Endothelial cell (in vitro differentiated cells): Measurements from ENCODE around the gene TBC1D3B. TPM values are rescaled to one million over a fixed set of nuclear protein-coding genes. Genes with fewer than 3 reads are reported as not detected.
"Not testable (repeated sequence)": the region's sequence is repeated elsewhere in the genome, so short reads cannot be mapped to it uniquely, and the experiment has no call there.

Experiments used
- DNase-seq: peaks from one replicate; pipeline ENCODE4 v3.0.0; 2021; ENCODE audit warnings: low spot score
- H3K27ac Mint-ChIP-seq: one replicate; pipeline ENCODE4 v1.8.0; 2021; ENCODE audit warnings: mixed read lengths, inconsistent platforms; ENCODE audit not compliant: unreplicated experiment
- H3K27me3 Mint-ChIP-seq: one replicate; pipeline ENCODE4 v1.8.0; 2021; ENCODE audit warnings: mild to moderate bottlenecking, moderate library complexity, mixed read lengths, inconsistent platforms; ENCODE audit not compliant: unreplicated experiment
- H3K36me3 Mint-ChIP-seq: one replicate; pipeline ENCODE4 v1.8.0; 2021; ENCODE audit warnings: mild to moderate bottlenecking, low read depth, mixed read lengths, inconsistent platforms; ENCODE audit not compliant: unreplicated experiment
- H3K4me1 Mint-ChIP-seq: one replicate; pipeline ENCODE4 v1.8.0; 2021; ENCODE audit warnings: mild to moderate bottlenecking, mixed read lengths, inconsistent platforms; ENCODE audit not compliant: unreplicated experiment
- H3K4me3 Mint-ChIP-seq: one replicate; pipeline ENCODE4 v1.8.0; 2021; ENCODE audit warnings: mild to moderate bottlenecking, mixed read lengths, inconsistent platforms; ENCODE audit not compliant: unreplicated experiment
- H3K9me3 Mint-ChIP-seq: one replicate; pipeline ENCODE4 v1.8.0; 2021; ENCODE audit warnings: mixed read lengths, inconsistent platforms; ENCODE audit not compliant: unreplicated experiment
- CTCF ChIP-seq: fragments of 200-600 bp; sonication (generic); IDR thresholded peaks from one replicate; pipeline ENCODE4 v1.5.0; 2021; ENCODE audit warnings: antibody characterized with exemption; ENCODE audit not compliant: unreplicated experiment
- total RNA-seq: library from RNA; stranded (reverse); fragmentation: NEBNext Ultra II Directional; extraction: Animal tissue kit (Norgen Biotek cat#: 25700); gene quantifications from one replicate; pipeline ENCODE4 v1.2.1, GENCODE V29; 2021; ENCODE audit not compliant: unreplicated experiment

The TBC1D3B gene
- total RNA-seq, 1 donor from 2014 or later = 8.9 TPM

GRCh38 chr17:36205637-36206485, 29.4 kb upstream of the TBC1D3B start:
- no peak overlapping the region for H3K27ac Mint-ChIP-seq
- DNase-seq = no peak

GRCh38 chr17:36204724-36205500, 28.5 kb upstream of the TBC1D3B start:
- Mint-ChIP-seq H3K4me1 (peaks cover 13% of the 10 kb centered on the region), H3K36me3 (no peaks in the 10 kb centered on the region), H3K9me3 (no peaks in the 10 kb centered on the region), H3K4me3 (no peak overlapping the region), H3K27ac (no peak overlapping the region), H3K27me3 (peaks cover 2% of the 10 kb centered on the region)
- DNase-seq = no peak
- no peak for TF ChIP-seq CTCF

More at GRCh38 chr17:36205637-36206485, 29.4 kb upstream of the TBC1D3B start:
- Mint-ChIP-seq H3K27me3 (peaks cover 2% of the 10 kb centered on the region), H3K9me3 (no peaks in the 10 kb centered on the region), H3K36me3 (no peaks in the 10 kb centered on the region), H3K4me3 (no peak overlapping the region), H3K4me1 (peaks cover 13% of the 10 kb centered on the region)
- no peak for TF ChIP-seq CTCF

DNA sequence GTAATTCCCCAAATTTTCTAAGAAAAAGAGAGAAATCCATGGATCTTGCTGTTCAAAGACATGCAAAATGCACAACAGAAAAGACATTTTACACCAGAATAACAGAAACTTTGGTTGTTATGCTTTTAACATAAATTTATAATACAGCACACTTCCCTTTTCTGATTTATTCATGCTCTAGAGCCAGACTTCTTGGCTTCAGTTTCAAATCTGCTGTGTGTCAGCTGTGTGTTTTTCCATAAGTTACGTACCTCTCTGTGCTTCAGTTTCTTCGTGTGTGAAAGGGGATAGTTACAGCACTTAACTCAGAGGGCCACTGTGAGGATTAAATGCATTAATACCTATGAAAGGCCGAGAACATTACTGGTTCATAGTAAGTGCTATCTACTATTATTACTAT, 26.9 kb upstream of the TBC1D3B start:
- H3K27me3 Mint-ChIP-seq = peaks cover 2% of the 10 kb centered on the region
- no peak overlapping the region for H3K27ac Mint-ChIP-seq
- no peak for TF ChIP-seq CTCF
- peaks cover 23% of the 10 kb centered on the region for H3K4me1 Mint-ChIP-seq
- no peaks in the 10 kb centered on the region for H3K9me3 Mint-ChIP-seq
- H3K4me3 Mint-ChIP-seq = no peak overlapping the region
- DNase-seq = no peak
- no peaks in the 10 kb centered on the region for H3K36me3 Mint-ChIP-seq

- not testable (repeated sequence) for H3K27me3 Mint-ChIP-seq, H3K27ac Mint-ChIP-seq, H3K9me3 Mint-ChIP-seq, H3K4me3 Mint-ChIP-seq, H3K36me3 Mint-ChIP-seq, DNase-seq
- H3K4me1 Mint-ChIP-seq = peaks cover 25% of the 10 kb centered on the region
Measured at GRCh38 chr17:36201506-36201905, 25.1 kb upstream of the TBC1D3B start.

GRCh38 chr17:36201102-36201501, 24.7 kb upstream of the TBC1D3B start:
- not testable (repeated sequence) for H3K36me3 Mint-ChIP-seq, DNase-seq, H3K4me3 Mint-ChIP-seq, H3K27ac Mint-ChIP-seq, H3K9me3 Mint-ChIP-seq, H3K27me3 Mint-ChIP-seq
- H3K4me1 Mint-ChIP-seq = peaks cover 27% of the 10 kb centered on the region
